NCI-H146 treated with DMSO at 0.1 percent for 48 hours (cell line): ENCODE results near the gene ARHGAP29.
"Not testable (repeated sequence)": the region's sequence is repeated elsewhere in the genome, so short reads cannot be mapped to it uniquely, and the experiment has no call there.

ENCODE experiments used
- DNase-seq: peaks from one replicate; lab custom pipeline; 2025; ENCODE audit not compliant: unreplicated experiment; lab: John Stamatoyannopoulos, UW

The ARHGAP29 gene

GRCh38 chr1:94183197-94183815 is 54.1 kb downstream of the ARHGAP29 start:
- DNase-seq = no peak

DNA sequence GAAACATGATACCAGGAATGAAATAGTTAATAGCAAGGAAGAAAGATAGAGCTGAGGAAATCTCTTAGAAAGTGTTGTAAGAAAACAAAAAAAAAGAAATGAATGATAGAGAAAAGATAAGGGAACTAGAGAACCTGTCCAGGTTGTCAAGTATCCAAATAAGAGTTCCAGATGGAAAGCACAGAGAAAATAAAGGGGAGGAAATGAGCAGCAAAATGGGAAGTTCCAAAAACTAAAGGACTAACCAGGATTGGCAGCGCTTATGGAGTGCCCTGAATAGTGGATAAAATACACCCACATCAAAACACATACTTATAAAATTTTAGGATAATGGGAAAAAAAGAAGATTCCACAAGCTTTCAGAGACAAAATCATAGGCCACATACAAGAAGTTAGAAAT is 55.2 kb downstream of the ARHGAP29 start:
- DNase-seq = no peak

DNA sequence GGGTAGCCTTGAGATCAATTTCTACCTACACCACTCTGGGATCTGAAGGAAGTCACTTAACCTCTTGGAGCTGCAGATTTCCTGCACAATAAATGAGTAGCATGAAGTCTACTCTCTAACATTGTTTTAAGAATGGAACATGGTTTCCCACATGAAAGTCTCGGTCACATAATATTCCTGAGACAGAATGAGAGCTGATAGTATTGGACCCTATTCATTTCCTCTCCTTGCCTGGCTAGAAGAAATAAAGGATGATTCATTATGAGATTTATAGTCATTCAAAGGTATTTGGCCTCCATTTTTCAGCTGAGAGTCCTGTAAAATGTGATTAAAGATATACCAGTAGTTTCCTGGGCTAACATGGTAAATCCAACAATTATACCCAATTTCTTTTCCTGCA is 56.7 kb downstream of the ARHGAP29 start:
- DNase-seq = no peak

DNA sequence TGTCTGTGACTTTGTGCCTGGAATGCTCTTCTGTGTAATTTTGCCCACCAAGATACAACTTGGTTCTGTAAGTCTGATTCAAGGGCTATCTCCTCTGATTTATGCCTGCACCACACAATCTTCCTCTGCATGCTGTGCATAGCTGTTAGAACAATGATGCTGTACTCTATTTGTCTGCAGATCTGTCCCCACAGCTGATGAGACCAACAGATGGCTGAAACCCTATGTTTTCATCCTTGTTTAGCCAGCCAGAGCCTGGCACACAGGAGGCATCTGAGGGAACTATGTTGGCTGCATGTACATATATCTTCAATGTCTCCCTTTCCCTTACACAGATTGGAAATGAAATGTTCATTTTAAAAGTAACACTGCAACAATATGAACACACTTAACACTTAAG is 58.5 kb downstream of the ARHGAP29 start:
- no peak for DNase-seq

DNA sequence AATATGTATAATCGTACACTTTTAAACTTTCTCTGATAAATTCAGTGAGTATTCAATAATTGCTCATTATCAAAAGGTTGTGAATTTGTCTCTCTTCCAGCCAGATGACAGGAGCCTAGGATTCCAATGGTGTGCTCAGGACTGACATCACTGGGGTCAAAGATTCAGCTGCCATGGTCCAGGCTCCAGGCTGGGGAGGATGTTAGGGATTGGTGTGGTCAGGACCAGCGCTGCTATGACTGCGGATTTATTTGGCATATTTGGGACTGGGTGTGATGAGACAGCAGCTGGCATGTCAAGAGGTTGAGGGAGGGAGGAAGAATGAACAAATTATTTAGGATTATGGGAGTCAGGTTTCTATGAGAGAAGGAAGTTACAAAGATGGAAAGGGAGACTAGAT is 68.3 kb downstream of the ARHGAP29 start:
- no peak for DNase-seq

GRCh38 chr1:94165843-94166242 is 71.5 kb downstream of the ARHGAP29 start:
- DNase-seq = no peak

GRCh38 chr1:94164885-94165284 is 72.5 kb downstream of the ARHGAP29 start:
- DNase-seq = not testable (repeated sequence)

GRCh38 chr1:94164121-94164520 is 73.3 kb downstream of the ARHGAP29 start:
- DNase-seq = not testable (repeated sequence)

GRCh38 chr1:94163249-94163648 is 74.1 kb downstream of the ARHGAP29 start:
- not testable (repeated sequence) for DNase-seq

DNA sequence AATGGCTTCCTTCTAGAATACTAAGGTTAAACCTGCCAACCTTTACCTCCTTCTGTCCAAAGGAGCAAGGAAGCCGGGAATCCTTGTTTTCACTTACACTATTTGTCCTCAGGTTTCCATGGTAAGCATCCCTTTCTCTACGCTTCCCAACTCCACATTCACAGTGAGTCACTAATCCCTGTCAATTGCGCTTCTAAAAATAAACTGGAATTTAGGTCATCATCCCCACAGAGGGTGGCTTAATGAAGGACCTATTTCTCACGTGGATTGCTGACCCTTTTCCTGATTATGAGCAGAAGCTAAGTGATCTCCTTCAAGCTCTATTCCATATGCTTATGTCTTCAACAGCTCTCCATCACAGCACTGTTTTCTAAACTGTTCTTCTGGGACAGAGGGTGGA is 76.6 kb downstream of the ARHGAP29 start:
- DNase-seq = no peak

DNA sequence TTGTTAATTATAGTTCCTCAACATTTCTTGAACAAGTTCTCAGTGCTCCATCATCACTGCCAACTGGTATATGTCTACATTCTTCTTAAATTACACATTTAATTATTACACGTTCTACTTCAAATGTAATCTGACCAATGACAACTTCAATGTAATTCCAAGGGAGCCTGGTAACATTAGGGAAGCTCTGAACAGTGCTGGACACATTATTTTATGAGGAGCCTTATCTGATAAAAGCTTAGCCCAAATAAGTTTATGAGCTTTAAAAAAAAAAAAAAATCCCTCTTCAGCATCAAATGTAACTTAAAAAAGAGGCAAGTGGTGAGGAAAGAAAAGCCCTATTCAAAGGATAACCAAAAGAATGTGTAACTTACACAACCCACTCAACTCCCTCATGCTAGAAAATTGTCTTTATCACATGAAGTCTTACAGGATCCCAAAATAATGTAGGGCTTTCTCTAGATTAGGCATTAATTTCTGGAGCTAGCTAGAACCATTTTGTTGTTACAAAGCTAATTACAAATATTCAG is 81.2 kb downstream of the ARHGAP29 start:
- DNase-seq = no peak

DNA sequence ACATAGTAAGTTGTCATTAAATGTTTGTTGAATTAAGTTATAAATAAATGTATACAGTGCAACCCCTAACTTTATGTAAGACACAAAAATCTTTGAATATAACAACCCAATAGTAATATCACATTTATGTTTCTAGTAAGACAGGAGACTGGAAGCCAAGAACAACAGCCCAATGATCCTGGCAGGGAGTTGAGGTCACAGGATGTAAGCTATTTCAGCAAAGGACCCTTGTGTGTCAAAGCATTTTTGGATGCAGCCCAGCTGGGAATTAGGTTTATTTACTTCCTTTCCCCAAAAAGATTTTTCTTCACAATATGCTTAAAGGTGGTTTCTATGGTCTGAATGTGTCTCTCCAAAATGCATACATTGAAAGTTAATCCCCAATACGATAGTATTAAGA is 82.4 kb downstream of the ARHGAP29 start:
- DNase-seq = no peak

- DNase-seq = no peak
These were observed 84.3 kb downstream of the ARHGAP29 start for GRCh38 chr1:94153133-94153532.

DNA sequence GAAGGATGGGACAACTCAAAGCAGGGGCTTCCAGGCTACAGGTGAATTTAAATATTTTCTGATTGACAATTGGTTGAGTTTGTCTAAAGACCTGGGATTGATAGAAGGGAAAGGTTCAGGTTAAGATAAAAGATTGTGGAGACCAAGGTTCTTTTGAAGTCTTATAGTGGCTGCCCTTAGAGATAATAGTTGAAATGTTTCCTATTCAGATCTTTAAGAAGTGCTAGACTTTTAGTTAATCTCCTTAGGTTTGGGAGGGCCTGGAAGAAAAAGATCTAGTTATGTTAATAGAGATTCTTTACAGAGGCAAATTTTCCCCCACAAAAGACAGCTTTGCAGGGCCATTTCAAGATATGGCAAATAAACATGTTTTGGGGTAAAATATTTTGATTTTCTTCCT is 88.2 kb downstream of the ARHGAP29 start:
- DNase-seq = not testable (repeated sequence)

- no peak for DNase-seq
These were observed 91.1 kb downstream of the ARHGAP29 start for GRCh38 chr1:94146273-94146672.

DNA sequence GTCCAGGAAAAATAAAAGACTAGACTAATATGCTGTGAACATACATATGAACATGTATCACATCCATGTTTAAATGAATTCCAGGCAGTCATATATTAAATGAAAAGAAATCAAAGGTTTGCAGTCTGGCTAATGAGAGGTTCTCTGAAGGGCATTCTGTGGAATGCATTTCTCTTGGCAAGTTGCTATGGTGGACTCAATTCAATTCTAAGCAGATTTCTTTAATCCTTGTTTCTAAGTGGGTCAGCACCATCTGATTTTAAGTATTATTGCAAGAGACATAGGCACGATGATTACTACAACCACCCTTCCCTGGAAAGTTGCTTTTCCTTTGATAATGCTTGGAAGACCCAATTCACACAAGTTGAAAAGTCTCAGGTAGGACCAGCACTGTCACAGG is 92.5 kb downstream of the ARHGAP29 start:
- no peak for DNase-seq

- DNase-seq = no peak
These were observed 93.6 kb downstream of the ARHGAP29 start for GRCh38 chr1:94143809-94144176.

- DNase-seq = no peak
These were observed 94.1 kb downstream of the ARHGAP29 start for GRCh38 chr1:94143173-94143808.

GRCh38 chr1:94142583-94142982 is 94.8 kb downstream of the ARHGAP29 start:
- DNase-seq = no peak

DNA sequence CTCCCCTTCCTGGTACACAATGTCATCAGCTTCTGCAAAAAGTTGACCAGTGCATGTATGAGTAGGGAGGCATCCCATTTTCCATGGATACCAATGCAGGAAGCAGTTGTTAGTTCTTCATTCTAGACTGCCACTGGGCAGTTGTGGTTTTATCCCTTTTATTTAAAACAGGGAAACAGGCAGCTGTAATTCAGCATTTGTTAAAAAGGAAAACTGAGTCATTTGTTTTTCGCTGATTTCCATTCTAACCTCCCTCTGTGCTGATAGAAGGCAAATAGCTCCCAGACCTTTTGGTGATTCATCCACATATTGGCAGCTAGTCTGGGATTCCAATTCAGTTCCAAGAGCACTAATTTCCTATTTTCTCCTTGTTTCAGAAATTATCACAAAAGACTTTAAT is 95.4 kb downstream of the ARHGAP29 start:
- no peak for DNase-seq

DNA sequence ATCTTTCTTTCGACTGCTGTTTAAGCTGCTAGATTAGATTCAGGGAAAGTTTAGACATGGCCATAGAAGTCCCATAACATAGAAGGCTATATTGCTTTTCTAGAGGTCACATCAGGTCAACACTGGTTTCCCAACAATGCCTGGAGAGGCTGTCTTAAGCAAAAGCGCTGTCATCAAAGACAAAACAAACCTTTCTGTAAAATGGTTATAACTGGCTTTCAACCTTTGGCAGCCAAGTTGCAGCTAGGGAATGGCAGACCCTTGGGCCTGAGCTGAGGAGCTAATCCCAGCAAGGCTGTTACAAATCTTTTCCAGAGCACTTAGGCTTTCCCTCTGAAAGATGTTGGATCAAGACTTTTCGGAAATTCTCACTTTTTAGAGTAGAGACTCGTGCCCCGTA is 105.3 kb downstream of the ARHGAP29 start:
- no peak for DNase-seq

GRCh38 chr1:94130851-94131595 is 106.4 kb downstream of the ARHGAP29 start:
- no peak for DNase-seq
